Kidney epithelial cell (primary cell): ENCODE results near the gene OCA2. TPM values are rescaled to one million over a fixed set of nuclear protein-coding genes. Genes with fewer than 3 reads are reported as not detected.
"Not testable (repeated sequence)": the region's sequence is repeated elsewhere in the genome, so short reads cannot be mapped to it uniquely, and the experiment has no call there.

Experiments used
- DNase-seq: peaks from one replicate; pipeline ENCODE4 v3.0.0-alpha.2; 2010; ENCODE audit warnings: low read depth
- H3K27me3 ChIP-seq: 2 replicates; pipeline ENCODE4 v1.6.0; 2011; ENCODE audit warnings: low read length; ENCODE audit not compliant: control insufficient read depth, insufficient read depth
- H3K36me3 ChIP-seq: 2 replicates; pipeline ENCODE4 v1.5.1; 2011; ENCODE audit warnings: low read length; ENCODE audit not compliant: control insufficient read depth, insufficient read depth
- H3K4me3 ChIP-seq: 2 replicates; pipeline ENCODE4 v1.5.1; 2011; ENCODE audit warnings: low read depth, mild to moderate bottlenecking, control low read depth, low read length
- total RNA-seq: library from RNA; depleted of rRNA; stranded (reverse); fragments of >200 nt; gene quantifications from 2 replicates; pipeline ENCODE4 v1.2.3, GENCODE V29; 2015
- TF ChIP-seq, protein P1 (sequence below): IDR thresholded peaks from 2 replicates; pipeline ENCODE4 v1.5.1; 2011; ENCODE audit warnings: mild to moderate bottlenecking, moderate library complexity, low read length, control low read depth, inconsistent platforms; ENCODE audit not compliant: insufficient read depth, poor library complexity, severe bottlenecking

OCA2 gene
- total RNA-seq, 1 donor from 2014 or later, result 0.29 TPM

DNA sequence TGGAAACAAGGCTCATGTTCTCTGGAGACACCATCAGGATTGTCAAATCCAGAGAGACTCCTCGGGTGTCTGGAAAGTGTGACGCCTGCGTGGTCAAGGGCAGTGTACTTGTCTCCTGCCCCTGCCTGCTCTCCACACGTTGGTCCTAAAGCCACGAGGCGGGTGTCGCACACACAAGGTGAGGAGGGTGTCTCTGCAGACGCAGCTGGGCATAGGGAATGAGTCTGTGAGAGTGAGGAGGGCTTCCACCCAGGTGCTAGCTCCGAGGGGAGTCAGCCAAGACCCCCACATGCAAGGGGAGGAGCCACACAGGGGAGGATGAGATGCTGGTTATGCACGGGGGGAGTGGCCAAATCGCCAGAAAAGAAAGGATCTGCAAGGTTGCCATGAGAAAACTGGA is 27.9 kb upstream of the OCA2 start:
- TF ChIP-seq, protein P1, sequence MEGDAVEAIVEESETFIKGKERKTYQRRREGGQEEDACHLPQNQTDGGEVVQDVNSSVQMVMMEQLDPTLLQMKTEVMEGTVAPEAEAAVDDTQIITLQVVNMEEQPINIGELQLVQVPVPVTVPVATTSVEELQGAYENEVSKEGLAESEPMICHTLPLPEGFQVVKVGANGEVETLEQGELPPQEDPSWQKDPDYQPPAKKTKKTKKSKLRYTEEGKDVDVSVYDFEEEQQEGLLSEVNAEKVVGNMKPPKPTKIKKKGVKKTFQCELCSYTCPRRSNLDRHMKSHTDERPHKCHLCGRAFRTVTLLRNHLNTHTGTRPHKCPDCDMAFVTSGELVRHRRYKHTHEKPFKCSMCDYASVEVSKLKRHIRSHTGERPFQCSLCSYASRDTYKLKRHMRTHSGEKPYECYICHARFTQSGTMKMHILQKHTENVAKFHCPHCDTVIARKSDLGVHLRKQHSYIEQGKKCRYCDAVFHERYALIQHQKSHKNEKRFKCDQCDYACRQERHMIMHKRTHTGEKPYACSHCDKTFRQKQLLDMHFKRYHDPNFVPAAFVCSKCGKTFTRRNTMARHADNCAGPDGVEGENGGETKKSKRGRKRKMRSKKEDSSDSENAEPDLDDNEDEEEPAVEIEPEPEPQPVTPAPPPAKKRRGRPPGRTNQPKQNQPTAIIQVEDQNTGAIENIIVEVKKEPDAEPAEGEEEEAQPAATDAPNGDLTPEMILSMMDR, result no peak
- H3K36me3 ChIP-seq, result peaks cover 3% of the 10 kb centered on the region

DNA sequence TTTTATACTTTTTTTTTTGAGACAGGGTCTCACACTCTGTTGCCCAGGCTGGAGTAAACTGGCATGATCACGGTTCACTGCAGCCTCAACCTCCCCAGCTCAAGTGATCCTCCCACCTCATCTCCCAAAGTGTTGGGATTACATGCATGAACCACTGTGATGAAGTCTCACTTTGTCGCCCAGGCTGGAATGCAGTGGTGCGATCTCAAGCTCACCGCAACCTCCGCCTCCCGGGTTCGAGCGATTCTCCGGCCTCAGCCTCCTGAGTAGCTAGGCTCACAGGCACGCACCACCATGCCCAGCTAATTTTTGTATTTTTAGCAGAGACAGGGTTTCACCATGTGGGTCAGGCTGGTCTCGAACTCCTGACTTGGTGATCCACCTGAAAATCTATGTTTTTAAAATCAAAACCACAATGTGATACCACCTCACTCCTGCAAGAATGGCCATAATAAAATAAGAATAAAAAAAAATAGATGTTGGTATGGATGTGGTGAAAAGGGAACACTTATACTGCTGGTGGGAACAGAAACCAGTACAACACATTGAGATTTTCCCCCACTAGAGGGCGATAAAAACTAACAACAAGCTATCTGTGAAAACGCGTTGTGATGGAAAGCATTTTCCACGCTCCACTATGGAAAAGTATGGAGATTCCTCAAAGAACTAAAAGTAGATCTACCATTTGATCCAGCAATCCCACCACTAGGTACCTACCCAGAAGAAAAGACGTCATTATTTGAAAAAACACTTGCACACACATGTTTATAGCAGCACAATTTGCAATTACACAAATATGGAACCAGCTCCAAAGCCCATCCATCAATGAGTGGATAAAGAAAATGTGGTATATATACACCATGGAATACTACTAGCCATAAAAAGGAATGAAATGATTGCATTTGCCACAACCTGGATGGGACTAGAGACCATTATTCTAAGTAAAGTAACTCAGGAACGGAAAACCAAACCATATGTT is 26.8 kb upstream of the OCA2 start:
- peaks cover 2% of the 10 kb centered on the region for H3K36me3 ChIP-seq
- H3K4me3 ChIP-seq, result no peak overlapping the region
- no peaks in the 10 kb centered on the region for H3K27me3 ChIP-seq
- TF ChIP-seq, protein P1, result peak; percentile 52
- no peak for DNase-seq

More for the DNA sequence above, 27.9 kb upstream of the OCA2 start:
- DNase-seq, result no peak
- Histone ChIP-seq H3K27me3 (no peaks in the 10 kb centered on the region), H3K4me3 (no peak overlapping the region)

DNA sequence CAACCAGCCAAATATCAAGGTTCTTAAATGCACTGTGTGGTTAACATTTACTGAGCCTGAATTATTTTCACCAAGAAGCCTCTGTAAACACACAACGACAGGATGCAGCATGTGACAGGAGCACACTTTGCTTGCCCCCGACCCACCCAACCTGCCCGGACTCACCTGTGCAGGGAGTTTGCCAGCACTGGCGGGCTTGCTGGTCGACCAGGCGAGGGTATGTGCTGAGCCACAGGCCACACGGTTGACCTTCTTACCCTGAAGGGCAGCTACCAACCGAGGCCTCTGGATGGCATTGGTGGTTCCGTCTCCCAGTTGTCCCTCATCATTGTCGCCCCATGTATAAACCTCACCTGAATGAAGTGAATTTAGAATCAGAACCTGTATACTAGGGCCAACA is 25.7 kb upstream of the OCA2 start:
- TF ChIP-seq, protein P1, result no peak

DNA sequence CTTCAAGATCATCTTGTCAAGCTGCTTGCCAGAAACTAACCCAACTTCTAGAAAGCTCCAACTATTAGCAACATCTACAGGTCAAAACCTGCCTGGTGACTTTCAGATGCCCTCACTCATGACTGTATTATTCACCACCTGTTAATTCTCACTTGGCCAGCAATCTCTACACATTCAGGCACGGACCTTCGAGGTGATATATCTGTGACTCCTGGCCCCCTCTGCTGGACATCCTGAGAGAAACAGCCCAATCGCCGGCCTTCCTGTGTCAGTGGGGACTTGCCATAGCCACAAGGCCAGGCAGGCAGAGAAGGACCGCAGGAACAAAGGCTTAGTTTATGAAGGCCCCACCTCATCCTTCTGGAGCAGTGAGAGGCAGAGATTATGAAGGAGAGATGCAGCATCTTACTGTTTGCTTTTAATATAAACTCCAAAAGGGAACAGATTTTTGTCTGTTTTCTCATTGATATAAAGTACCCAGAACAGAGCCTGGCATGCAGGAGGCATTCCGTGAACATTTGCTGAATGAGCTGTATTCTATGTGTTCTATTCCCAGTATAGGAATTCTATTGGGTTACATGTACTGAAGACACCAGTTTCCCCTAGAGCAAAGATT is 24.4 kb upstream of the OCA2 start:
- H3K4me3 ChIP-seq, result no peak overlapping the region
- H3K27me3 ChIP-seq, result no peaks in the 10 kb centered on the region
- TF ChIP-seq, protein P1, result peak; percentile 78
- DNase-seq, result peak; percentile 44
- no peaks in the 10 kb centered on the region for H3K36me3 ChIP-seq

More for the DNA sequence above, 25.7 kb upstream of the OCA2 start:
- Histone ChIP-seq H3K27me3 (no peaks in the 10 kb centered on the region), H3K4me3 (no peak overlapping the region), H3K36me3 (no peaks in the 10 kb centered on the region)
- no peak for DNase-seq

DNA sequence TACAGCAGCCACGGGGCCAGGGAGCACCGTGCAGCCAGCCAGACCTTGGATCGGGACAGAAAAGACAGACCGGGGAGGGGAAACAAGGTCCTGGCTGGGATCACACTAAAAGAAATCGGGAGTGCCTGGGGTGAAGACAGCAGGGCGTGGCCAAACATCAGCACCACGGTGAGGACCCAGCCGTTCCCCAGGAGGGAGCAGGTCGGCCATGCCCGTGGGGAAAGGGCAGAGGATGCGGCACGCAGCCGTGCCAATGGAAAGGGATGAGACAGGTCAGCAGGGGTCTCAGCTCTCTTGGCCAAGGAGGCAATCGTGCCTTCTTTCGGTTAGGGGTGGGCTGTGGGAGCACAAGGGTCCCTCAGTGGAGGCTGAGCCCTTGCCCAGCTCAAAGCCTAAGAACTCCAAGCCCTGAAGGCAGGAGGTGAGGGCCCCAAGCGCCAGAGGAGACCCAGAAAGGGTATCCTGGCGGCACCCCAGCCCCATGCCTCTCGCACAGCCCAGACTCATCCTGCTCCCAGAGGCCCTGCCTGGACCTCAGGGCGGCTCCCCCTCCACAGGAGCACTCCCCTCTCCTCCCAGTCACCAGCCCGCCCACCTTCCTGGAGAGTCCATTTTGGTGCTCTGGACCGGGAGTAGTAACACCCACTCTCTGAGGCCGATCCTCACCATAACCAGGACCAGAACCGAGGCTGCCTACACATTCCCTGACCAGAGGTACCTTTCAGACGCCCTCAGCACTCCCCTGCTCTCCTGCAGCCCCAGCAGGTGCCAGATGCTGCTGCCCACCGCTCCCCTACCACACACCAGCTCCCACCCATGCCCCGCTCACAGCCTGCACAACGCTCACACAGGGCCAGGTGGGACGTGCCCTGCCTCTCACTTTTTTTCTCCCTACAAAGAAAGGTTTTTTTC is 23.2 kb upstream of the OCA2 start:
- H3K36me3 ChIP-seq, result no peaks in the 10 kb centered on the region
- no peaks in the 10 kb centered on the region for H3K27me3 ChIP-seq
- DNase-seq, result no peak
- TF ChIP-seq, protein P1, result no peak
- H3K4me3 ChIP-seq, result no peak overlapping the region

DNA sequence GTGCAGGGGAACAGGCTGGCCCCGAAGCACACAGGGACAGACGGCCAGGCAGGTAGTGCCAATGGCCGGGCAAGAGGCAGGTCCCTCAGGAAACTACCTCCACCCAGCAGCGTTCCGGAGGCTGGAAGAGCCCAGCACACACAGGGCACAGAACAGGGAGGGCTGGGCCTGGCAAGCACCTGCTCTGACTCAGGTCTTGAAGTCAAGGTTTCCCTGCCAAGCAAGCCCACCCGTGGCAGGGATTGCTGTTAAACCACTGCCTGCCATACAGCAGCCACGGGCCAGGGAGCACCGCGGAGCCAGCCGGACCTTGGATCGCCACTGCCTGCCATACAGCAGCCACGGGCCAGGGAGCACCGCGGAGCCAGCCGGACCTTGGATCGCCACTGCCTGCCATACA is 22.5 kb upstream of the OCA2 start:
- H3K36me3 ChIP-seq, H3K27me3 ChIP-seq, H3K4me3 ChIP-seq, DNase-seq: not testable (repeated sequence)
